Measurements from ENCODE around the gene AGBL4.

Gene AGBL4

DNA sequence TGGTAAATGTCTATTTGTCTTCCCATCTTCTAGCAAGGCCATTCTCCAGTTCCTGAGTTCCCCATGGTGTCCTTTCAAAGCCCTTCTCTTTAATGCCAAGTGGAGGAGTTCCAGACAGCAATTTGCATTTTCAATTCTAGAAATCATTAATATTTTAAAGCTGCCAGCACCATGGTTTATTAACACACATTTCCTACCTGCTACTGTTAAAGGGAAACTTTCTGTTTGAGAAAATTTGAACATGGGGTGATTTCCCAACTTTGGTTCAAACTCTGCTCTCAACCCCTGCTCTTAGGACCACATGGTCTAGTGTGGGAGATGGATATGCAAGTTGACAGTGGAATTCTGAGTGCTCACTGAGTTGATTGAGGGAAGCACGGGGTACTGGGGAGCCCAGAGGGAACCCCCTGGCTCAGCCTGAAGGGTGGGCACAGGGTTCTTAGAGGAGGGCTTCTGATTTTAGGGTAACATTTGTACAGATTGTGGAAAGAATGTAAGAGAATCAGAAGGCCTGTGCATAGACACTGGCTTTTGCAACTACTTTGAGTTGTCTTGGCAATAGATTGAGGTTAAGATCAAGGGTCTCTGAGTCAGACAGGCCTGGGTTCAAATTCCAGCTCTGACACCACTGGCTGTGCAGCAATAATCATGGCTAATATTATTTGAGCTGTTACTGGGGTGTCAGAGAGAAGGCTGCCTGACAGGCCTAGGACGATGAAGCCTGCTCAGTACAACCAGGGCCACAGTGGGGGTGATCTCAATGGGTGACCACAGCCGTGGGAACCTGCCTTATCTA lies 1344.8 kb downstream of the AGBL4 start:
- TF ChIP-seq, protein P1, sequence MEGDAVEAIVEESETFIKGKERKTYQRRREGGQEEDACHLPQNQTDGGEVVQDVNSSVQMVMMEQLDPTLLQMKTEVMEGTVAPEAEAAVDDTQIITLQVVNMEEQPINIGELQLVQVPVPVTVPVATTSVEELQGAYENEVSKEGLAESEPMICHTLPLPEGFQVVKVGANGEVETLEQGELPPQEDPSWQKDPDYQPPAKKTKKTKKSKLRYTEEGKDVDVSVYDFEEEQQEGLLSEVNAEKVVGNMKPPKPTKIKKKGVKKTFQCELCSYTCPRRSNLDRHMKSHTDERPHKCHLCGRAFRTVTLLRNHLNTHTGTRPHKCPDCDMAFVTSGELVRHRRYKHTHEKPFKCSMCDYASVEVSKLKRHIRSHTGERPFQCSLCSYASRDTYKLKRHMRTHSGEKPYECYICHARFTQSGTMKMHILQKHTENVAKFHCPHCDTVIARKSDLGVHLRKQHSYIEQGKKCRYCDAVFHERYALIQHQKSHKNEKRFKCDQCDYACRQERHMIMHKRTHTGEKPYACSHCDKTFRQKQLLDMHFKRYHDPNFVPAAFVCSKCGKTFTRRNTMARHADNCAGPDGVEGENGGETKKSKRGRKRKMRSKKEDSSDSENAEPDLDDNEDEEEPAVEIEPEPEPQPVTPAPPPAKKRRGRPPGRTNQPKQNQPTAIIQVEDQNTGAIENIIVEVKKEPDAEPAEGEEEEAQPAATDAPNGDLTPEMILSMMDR (conservative IDR thresholded peaks at IDR 0.05; ENCODE audit: low read length): no peak
- DNase-seq (ENCODE audit: low read depth): no peak
- no peak overlapping the region for H3K4me3 ChIP-seq (ENCODE audit: low read length)

DNA sequence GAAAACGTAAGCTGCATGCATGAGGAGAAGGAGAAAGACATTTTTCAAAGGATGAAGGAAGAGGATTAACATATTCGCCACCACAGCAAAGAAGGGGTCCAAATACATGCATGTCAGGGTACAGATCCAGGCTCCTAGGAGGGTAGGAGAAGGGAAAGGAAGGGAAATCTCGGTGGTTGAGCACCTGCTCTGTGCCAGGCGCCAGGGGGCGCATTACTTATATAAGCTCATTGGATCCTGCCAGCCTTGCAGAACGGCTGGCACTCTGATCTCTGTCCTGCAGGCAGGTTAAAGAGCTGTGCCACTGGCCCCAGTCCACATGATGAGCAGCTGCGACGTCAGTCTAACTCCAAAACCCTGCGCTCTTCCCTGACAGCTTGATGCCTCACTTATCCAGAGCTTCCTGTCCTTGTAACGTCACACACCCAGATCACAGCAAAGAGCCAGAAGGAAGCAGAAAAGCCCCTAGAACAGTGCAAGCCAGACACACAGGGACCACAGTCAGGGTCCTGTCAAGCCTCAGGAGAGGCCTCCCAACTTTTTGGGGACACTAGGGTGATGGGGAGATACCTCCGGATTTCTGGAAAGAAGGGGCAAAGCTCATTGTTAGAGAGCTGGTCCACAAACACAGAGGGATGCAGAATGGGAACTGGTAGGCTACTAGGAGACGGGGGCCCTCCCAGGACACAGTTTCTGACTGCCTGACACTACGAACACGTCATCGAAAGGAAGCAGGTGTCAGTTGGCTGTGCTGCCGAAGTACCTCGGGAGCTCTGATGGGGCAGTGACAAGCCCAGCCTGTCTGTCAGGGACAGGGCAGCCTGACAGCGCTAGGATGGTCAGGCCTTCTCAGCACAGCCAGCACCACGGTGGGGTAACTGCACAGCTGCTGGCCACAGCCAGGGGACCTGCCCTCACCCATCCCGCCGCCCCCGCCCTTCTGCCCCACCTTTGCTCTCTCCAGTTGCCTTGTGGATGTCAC lies 1346.2 kb downstream of the AGBL4 start:
- no peak overlapping the region for H3K4me3 ChIP-seq (ENCODE audit: low read length)
- DNase-seq (ENCODE audit: low read depth): peak; percentile 65
- TF ChIP-seq, protein P1 (conservative IDR thresholded peaks at IDR 0.05; ENCODE audit: low read length): peak; percentile 74

DNA sequence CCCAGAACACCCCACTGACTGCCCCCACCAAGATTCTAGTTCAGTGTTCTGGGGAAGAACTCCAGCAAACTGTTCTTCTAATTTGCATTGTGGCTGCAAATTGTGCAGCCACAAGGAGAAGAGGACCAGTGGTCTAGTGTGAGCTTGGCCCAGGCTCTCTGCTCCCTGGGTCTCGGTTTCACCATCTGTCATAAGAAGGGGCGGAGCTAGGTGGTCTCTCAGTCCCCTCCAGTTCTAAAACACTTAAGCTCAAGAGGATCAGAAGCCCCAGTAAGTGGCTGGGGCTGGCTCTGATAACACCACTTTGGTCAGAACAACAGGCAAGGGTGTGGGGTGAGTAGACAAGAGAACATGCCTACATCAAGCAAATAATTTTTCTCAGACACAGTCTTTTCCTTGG lies 1346.9 kb downstream of the AGBL4 start:
- no peak overlapping the region for H3K4me3 ChIP-seq (ENCODE audit: low read length)
- DNase-seq (ENCODE audit: low read depth): no peak

DNA sequence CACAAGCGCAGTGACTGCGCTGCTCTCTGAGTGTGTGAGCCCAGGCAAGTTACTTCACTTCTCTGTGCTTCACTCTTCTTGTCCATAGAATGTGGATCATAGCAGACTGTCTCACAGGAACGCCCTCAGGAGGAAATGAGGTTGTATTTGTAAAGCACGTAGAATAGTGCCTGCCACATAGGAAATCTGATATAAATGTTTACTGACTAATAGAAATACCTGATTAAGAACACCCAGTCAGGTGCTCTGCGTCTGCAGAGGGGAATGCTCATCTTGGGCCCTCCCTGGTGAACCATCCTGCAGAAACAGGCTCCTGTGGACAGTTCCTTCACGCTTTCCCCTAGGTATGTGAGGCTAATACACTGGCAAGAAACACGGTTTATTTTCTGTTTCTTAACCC lies 1347.4 kb downstream of the AGBL4 start:
- no peak for DNase-seq (ENCODE audit: low read depth)
- H3K4me3 ChIP-seq (ENCODE audit: low read length): no peak overlapping the region
- TF ChIP-seq, protein P1 (conservative IDR thresholded peaks at IDR 0.05; ENCODE audit: low read length): no peak

More for the DNA sequence above, 1346.9 kb downstream of the AGBL4 start:
- TF ChIP-seq, protein P1 (conservative IDR thresholded peaks at IDR 0.05; ENCODE audit: low read length): no peak

DNA sequence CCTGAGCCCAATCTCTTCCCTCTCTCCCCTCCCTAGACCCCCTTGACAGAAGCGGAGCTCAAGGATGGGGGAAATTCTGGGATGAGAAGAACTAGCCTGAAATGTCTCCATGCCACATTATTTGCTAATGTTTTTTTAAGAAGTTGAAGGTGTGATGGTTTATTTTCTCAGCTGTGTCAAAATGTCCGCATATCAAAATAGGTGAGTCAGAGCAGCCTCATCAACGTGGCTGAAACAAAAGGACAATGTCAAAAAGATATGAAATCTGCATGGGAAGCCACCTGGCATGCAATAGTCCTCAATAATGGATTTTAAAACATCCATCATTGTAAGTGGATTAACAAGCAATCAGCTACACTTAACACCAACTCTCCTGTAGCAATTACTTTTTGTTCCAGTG lies 1348.5 kb downstream of the AGBL4 start:
- H3K4me3 ChIP-seq (ENCODE audit: low read length): no peak overlapping the region
- no peak for DNase-seq (ENCODE audit: low read depth)
- TF ChIP-seq, protein P1 (conservative IDR thresholded peaks at IDR 0.05; ENCODE audit: low read length): no peak

DNA sequence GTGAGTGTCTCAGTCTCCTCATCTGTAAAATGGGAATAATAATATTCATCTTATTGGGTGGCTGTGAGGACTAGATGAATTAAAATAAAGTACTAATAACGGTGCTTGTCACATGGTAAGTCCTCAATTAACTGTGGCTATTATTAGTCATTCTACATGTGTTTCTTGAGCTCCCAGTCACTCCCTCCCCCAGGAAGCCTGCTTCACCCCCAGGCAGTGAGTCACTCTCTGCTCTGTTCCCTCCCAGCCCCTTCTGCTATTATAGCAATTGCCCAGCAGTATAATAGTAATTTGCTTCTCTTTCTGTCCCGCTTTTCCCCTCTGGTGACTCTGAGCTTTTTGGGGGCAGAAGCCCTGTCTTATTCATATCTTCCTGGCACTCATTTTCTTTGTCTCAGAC lies 1349.1 kb downstream of the AGBL4 start:
- TF ChIP-seq, protein P1 (conservative IDR thresholded peaks at IDR 0.05; ENCODE audit: low read length): no peak
- DNase-seq (ENCODE audit: low read depth): peak; percentile 38
- H3K4me3 ChIP-seq (ENCODE audit: low read length): no peak overlapping the region
